H1 (cell line): ENCODE data around the gene PEX16. TPM values are rescaled to one million over a fixed set of nuclear protein-coding genes. Genes with fewer than 3 reads are reported as not detected.
A peak's percentile ranks its signal among the peaks of the same experiment; 100 is the strongest.

Source experiments
- CTCF ChIA-PET: fragments of 300-600 bp; sonication (Branson Sonifier 250); formaldehyde crosslinking; loops from one replicate; lab custom pipeline; 2021; ENCODE audit not compliant: partially characterized antibody; lab: Charles Lee
- POLR2A ChIA-PET: fragments of 300-600 bp; sonication (Branson Sonifier 250); formaldehyde crosslinking; loops from one replicate; lab custom pipeline; 2021; ENCODE audit warnings: inconsistent platforms; ENCODE audit not compliant: partially characterized antibody; lab: Charles Lee
- DNase-seq, 2 experiments: peaks; one replicate each; pipeline versions ENCODE4 v3.0.0 to v3.0.0-alpha.2; 2010 to 2022; ENCODE audit warnings: low spot score in 2 of 2, low read depth in 1 of 2, mixed read lengths in 1 of 2
- FAIRE-seq: peaks from 2 replicates; lab custom pipeline; 2011; peaks lifted over from hg19 to GRCh38; lab: Jason Lieb, UNC
- H2AFZ ChIP-seq: 2 replicates; pipeline ENCODE4 v1.8.1; 2012; ENCODE audit warnings: low read length, inconsistent platforms
- H2AK5ac ChIP-seq: 2 replicates; pipeline ENCODE4 v1.6.1; 2013; ENCODE audit warnings: low read depth, low read length
- H2BK120ac ChIP-seq: replicated peaks from 2 replicates; pipeline ENCODE3; 2013; ENCODE audit warnings: low read depth, low read length, inconsistent platforms
- H2BK12ac ChIP-seq: 2 replicates; pipeline ENCODE4 v1.6.1; 2013; ENCODE audit warnings: low read depth, low read length
- H2BK15ac ChIP-seq: 2 replicates; pipeline ENCODE4 v1.6.1; 2013; ENCODE audit warnings: low read length
- H2BK20ac ChIP-seq: 2 replicates; pipeline ENCODE4 v1.6.1; 2013; ENCODE audit warnings: low read length
- H2BK5ac ChIP-seq: 2 replicates; pipeline ENCODE4 v1.6.1; 2013; ENCODE audit warnings: low read depth, low read length
- H3K14ac ChIP-seq: 2 replicates; pipeline ENCODE4 v1.6.1; 2013; ENCODE audit warnings: inconsistent platforms; ENCODE audit not compliant: insufficient read length
- H3K18ac ChIP-seq: 2 replicates; pipeline ENCODE4 v1.6.1; 2013; ENCODE audit warnings: low read length; ENCODE audit errors: extremely low read depth
- H3K23ac ChIP-seq: 2 replicates; pipeline ENCODE4 v1.6.1; 2013; ENCODE audit warnings: inconsistent platforms; ENCODE audit not compliant: insufficient read length
- H3K23me2 ChIP-seq: 2 replicates; pipeline ENCODE4 v1.6.1; 2013; ENCODE audit warnings: low read depth, low read length
- H3K27ac ChIP-seq: 2 replicates; pipeline ENCODE4 v1.6.1; 2011; ENCODE audit warnings: low read depth, low read length, inconsistent platforms
- H3K27me3 ChIP-seq, 4 experiments: replicated peaks in 1 of 4; 1 replicate in 1 of 4; 2 replicates in 3 of 4; pipeline versions ENCODE4 v1.6.1 to v1.8.1; 2011 to 2013; ENCODE audit warnings: low read length in 3 of 4, mild to moderate bottlenecking in 3 of 4, inconsistent platforms in 2 of 4, mixed read lengths in 2 of 4, moderate library complexity in 1 of 4; ENCODE audit not compliant: control insufficient read depth in 3 of 4, insufficient read depth in 3 of 4; ENCODE audit errors: extremely low read depth in 1 of 4
- H3K36me3 ChIP-seq, 4 experiments: 2 replicates each; pipeline versions ENCODE4 v1.6.1 to v1.8.1; 2011 to 2013; ENCODE audit warnings: mild to moderate bottlenecking in 4 of 4, low read length in 3 of 4, moderate library complexity in 2 of 4, control low read depth in 1 of 4, inconsistent platforms in 1 of 4; ENCODE audit not compliant: insufficient read depth in 4 of 4, control insufficient read depth in 2 of 4
- H3K4ac ChIP-seq: replicated peaks from 2 replicates; pipeline ENCODE3; 2013; ENCODE audit warnings: low read length, low read depth, mixed read lengths, inconsistent platforms; ENCODE audit not compliant: insufficient read length
- H3K4me1 ChIP-seq, 4 experiments: replicated peaks in 1 of 4; 1 replicate in 1 of 4; 2 replicates in 3 of 4; pipeline versions ENCODE4 v1.6.1 to v1.8.1; 2011 to 2013; ENCODE audit warnings: low read length in 3 of 4, inconsistent platforms in 2 of 4, mixed read lengths in 1 of 4; ENCODE audit not compliant: insufficient read depth in 4 of 4, control insufficient read depth in 3 of 4
- H3K4me2 ChIP-seq, 2 experiments: 2 replicates each; pipeline versions ENCODE4 v1.6.1 to v1.8.1; 2011 to 2013; ENCODE audit warnings: low read depth in 2 of 2, low read length in 2 of 2, control low read depth in 1 of 2, inconsistent platforms in 1 of 2, mild to moderate bottlenecking in 1 of 2; ENCODE audit not compliant: insufficient read depth in 1 of 2
- H3K4me3 ChIP-seq, 4 experiments: fragments of 200-600, 300-600 bp in 1 of 4; sonication (generic), shearing (Covaris generic), sonication (Bioruptor Twin) in 1 of 4; 2 replicates each; pipeline versions ENCODE4 v1.5.1 to v1.8.1; 2011 to 2016; ENCODE audit warnings: low read length in 4 of 4, low read depth in 3 of 4, control low read depth in 2 of 4, inconsistent platforms in 2 of 4, mild to moderate bottlenecking in 2 of 4, mixed read lengths in 1 of 4, moderate library complexity in 1 of 4; ENCODE audit not compliant: insufficient read depth in 2 of 4; ENCODE audit errors: extremely low read depth in 1 of 4
- H3K56ac ChIP-seq: replicated peaks from 2 replicates; pipeline ENCODE3; 2013; ENCODE audit warnings: low read depth, mild to moderate bottlenecking, mixed read lengths, low read length, inconsistent platforms; ENCODE audit not compliant: insufficient read length
- H3K79me1 ChIP-seq: 2 replicates; pipeline ENCODE4 v1.6.1; 2013; ENCODE audit warnings: low read depth, low read length, control low read depth
- H3K79me2 ChIP-seq, 2 experiments: 2 replicates each; pipeline versions ENCODE4 v1.6.1 to v1.8.1; 2012 to 2013; ENCODE audit warnings: low read length in 2 of 2, mild to moderate bottlenecking in 2 of 2, inconsistent platforms in 1 of 2; ENCODE audit not compliant: insufficient read depth in 2 of 2, control insufficient read depth in 1 of 2
- H3K9ac ChIP-seq, 4 experiments: replicated peaks in 1 of 4; 1 replicate in 1 of 4; 2 replicates in 3 of 4; pipeline versions ENCODE4 v1.6.1 to v1.8.1; 2011 to 2013; ENCODE audit warnings: low read depth in 3 of 4, low read length in 3 of 4, control low read depth in 2 of 4, mild to moderate bottlenecking in 2 of 4, moderate library complexity in 2 of 4, inconsistent platforms in 1 of 4; ENCODE audit errors: extremely low read depth in 1 of 4
- H3K9me3 ChIP-seq, 2 experiments: 2 replicates each; pipeline versions ENCODE4 v1.6.1 to v1.8.1; 2012 to 2013; ENCODE audit warnings: mild to moderate bottlenecking in 2 of 2, moderate library complexity in 2 of 2, control low read depth in 1 of 2, inconsistent platforms in 1 of 2, low read depth in 1 of 2, low read length in 1 of 2, mixed read lengths in 1 of 2; ENCODE audit not compliant: insufficient read depth in 2 of 2
- H4K20me1 ChIP-seq, 2 experiments: replicated peaks in 1 of 2; 2 replicates each; pipeline versions ENCODE3 to v1.8.1; 2011 to 2013; ENCODE audit warnings: inconsistent platforms in 2 of 2, low read length in 2 of 2, mild to moderate bottlenecking in 1 of 2; ENCODE audit not compliant: insufficient read depth in 2 of 2, control insufficient read depth in 1 of 2
- H4K5ac ChIP-seq: 2 replicates; pipeline ENCODE4 v1.6.1; 2013; ENCODE audit warnings: low read length, low read depth, mixed read lengths, inconsistent platforms; ENCODE audit not compliant: insufficient read length
- H4K8ac ChIP-seq: 2 replicates; pipeline ENCODE4 v1.8.0; 2013; ENCODE audit warnings: mild to moderate bottlenecking, moderate library complexity, low read length, inconsistent platforms; ENCODE audit not compliant: insufficient read depth; ENCODE audit errors: extremely low read depth
- H4K91ac ChIP-seq: replicated peaks from 2 replicates; pipeline ENCODE3; 2013; ENCODE audit warnings: low read length, mixed read lengths, inconsistent platforms; ENCODE audit not compliant: insufficient read length
- BACH1 ChIP-seq: IDR thresholded peaks from 2 replicates; pipeline ENCODE4 v1.6.1; 2012; ENCODE audit warnings: low read length, improper control_type of control experiment
- BRCA1 ChIP-seq: IDR thresholded peaks from 2 replicates; pipeline ENCODE4 v1.6.1; 2012; ENCODE audit warnings: low read depth, low read length, improper control_type of control experiment
- CHD2 ChIP-seq: IDR thresholded peaks from 2 replicates; pipeline ENCODE4 v1.6.1; 2012; ENCODE audit warnings: low read length, improper control_type of control experiment
- CREB1 ChIP-seq: IDR thresholded peaks from 2 replicates; pipeline ENCODE4 v1.6.1; 2012; ENCODE audit warnings: inconsistent platforms
- EZH2 ChIP-seq: fragments of 200-600 bp; sonication (generic); IDR thresholded peaks from 2 replicates; pipeline ENCODE4 v1.7.1; 2012; ENCODE audit warnings: low read depth, mild to moderate bottlenecking, moderate library complexity, low read length, inconsistent platforms; ENCODE audit not compliant: severe bottlenecking
- KDM4A ChIP-seq: IDR thresholded peaks from one replicate; pipeline ENCODE4 v1.7.1; 2012; ENCODE audit warnings: low read depth, mild to moderate bottlenecking, moderate library complexity, low read length, inconsistent platforms; ENCODE audit not compliant: severe bottlenecking
- POLR2AphosphoS5 ChIP-seq: IDR thresholded peaks from 2 replicates; pipeline ENCODE4 v1.6.1; 2011; ENCODE audit warnings: low read depth, low read length
- RFX5 ChIP-seq: IDR thresholded peaks from 2 replicates; pipeline ENCODE4 v1.6.1; 2011; ENCODE audit warnings: low read depth, low read length, improper control_type of control experiment, borderline replicate concordance
- SP2 ChIP-seq: IDR thresholded peaks from 2 replicates; pipeline ENCODE4 v1.6.1; 2012; ENCODE audit warnings: mild to moderate bottlenecking, low read length, inconsistent platforms
- USF2 ChIP-seq: IDR thresholded peaks from 2 replicates; pipeline ENCODE4 v1.6.1; 2011; ENCODE audit warnings: low read length, improper control_type of control experiment
- WGBS, 2 experiments: shearing (Covaris generic) in 1 of 2; methylation state at CpG; one replicate each; pipeline versions ENCODE4 v1.1.6 to v1.1.7; 2013 to 2015; ENCODE audit warnings: low lambda C conversion rate in 2 of 2, mixed read lengths in 2 of 2, inconsistent platforms in 1 of 2, low coverage in 1 of 2, missing lambda C conversion rate in 1 of 2; ENCODE audit not compliant: insufficient replicate concordance in 2 of 2, insufficient coverage in 1 of 2, insufficient read length in 1 of 2; ENCODE audit errors: extremely low coverage in 1 of 2, missing lambda C conversion rate in 1 of 2; 5-methylcytosine and 5-hydroxymethylcytosine counted together
- polyA plus RNA-seq, 7 experiments: library from polyadenylated mRNA; depleted of rRNA in 3 of 7; stranded (reverse) in 5 of 7; unstranded in 2 of 7; fragments of >200 nt in 5 of 7; fragments of 200-250 nt in 2 of 7; gene quantifications; 1 replicate in 5 of 7; 2 replicates in 1 of 7; 4 replicates in 1 of 7; pipeline versions ENCODE4 v1.2.1 to v1.2.3, GENCODE V29; 2011 to 2013; ENCODE audit warnings: missing spikeins in 2 of 7, mixed read lengths in 2 of 7
- total RNA-seq: library from RNA; stranded (reverse); fragmentation: NEBNext Ultra II Directional; extraction: Animal tissue kit (Norgen Biotek cat#: 25700); gene quantifications from 2 replicates; pipeline ENCODE4 v1.2.1, GENCODE V29; 2021
- TF ChIP-seq, protein P1 (sequence below): IDR thresholded peaks from 2 replicates; pipeline ENCODE4 v1.6.1; 2011; ENCODE audit warnings: low read depth, mild to moderate bottlenecking, low read length; ENCODE audit not compliant: insufficient read depth
- TF ChIP-seq, protein P2 (sequence below): IDR thresholded peaks from 2 replicates; pipeline ENCODE4 v1.6.1; 2012; ENCODE audit warnings: inconsistent platforms

The PEX16 gene
- total and polyA plus RNA-seq, 2 of the 8 experiments (the other 6 are each of a cell fraction or from before 2014, with no cell fraction given), result 29.2 to 36.0 TPM

- Histone ChIP-seq H4K8ac (no peak overlapping the region), H3K56ac (no peak overlapping the region), H2BK12ac (no peak overlapping the region), H3K4me2 (no peak overlapping the region), H3K27me3 (no peaks in the 10 kb centered on the region), H3K23me2 (no peaks in the 10 kb centered on the region), H2AK5ac (no peak overlapping the region), H3K9me3 (no peaks in the 10 kb centered on the region), H3K79me2 (no peaks in the 10 kb centered on the region; a peak in 1 of 4 replicates), H3K4ac (no peak overlapping the region), H3K79me1 (no peaks in the 10 kb centered on the region; the same call in 1 of the 2 replicates), H2BK120ac (no peak overlapping the region), H2BK5ac (peak overlapping the region; percentile 66; the same call in 1 of the 2 replicates), H2BK15ac (0 out of 2 replicates have a peak overlapping the region, but pooled peaks have one; percentile 61), H3K14ac (no peak overlapping the region), H2AFZ (no peak overlapping the region), H3K36me3 (no peaks in the 10 kb centered on the region), H3K9ac (0 out of 7 replicates have a peak overlapping the region, but pooled peaks of 1 of the 4 experiments have one; percentile 12), H2BK20ac (no peak overlapping the region), H4K20me1 (peaks cover 0 to 9% of the 10 kb centered on the region in 2 experiments), H3K4me3 (no peak overlapping the region), H3K4me1 (peaks cover 0 to 18% (median 15%) of the 10 kb centered on the region in 4 experiments; a peak in 6 of 7 replicates), H4K91ac (no peak overlapping the region), H3K18ac (peak overlapping the region; percentile 19; the same call in 1 of the 2 replicates), H3K23ac (no peak overlapping the region), H3K27ac (0 out of 2 replicates have a peak overlapping the region, but pooled peaks have one; percentile 34), H4K5ac (no peak overlapping the region)
- ChIA-PET POLR2A (interaction anchor here (0.8 to 1.2 kb wide), 2 partner anchors 8 to 10 kb away, joined by 3 read pairs; no protein-coding TSS in a partner anchor), CTCF (interaction anchor here (0.8 to 7.7 kb wide), 8 partner anchors 9 to 114 kb away, joined by 3 to 69 read pairs (median 4); partner anchors contain the start of gene CRY2)
- no peak for FAIRE-seq
- no peak for DNase-seq
- 80% methylated on average over 5 of the region's 5 CpGs; no CpG with 5 or more reads in 1 of the 2 experiments for WGBS, 2 experiments
- TF ChIP-seq, protein P1, sequence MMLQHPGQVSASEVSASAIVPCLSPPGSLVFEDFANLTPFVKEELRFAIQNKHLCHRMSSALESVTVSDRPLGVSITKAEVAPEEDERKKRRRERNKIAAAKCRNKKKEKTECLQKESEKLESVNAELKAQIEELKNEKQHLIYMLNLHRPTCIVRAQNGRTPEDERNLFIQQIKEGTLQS, result no peak
- no peak for TF ChIP-seq POLR2AphosphoS5
- no peak for TF ChIP-seq RFX5
- TF ChIP-seq EZH2, result no peak
- no peak for TF ChIP-seq CHD2
- no peak for TF ChIP-seq BRCA1
- TF ChIP-seq BACH1, result no peak
- no peak for TF ChIP-seq CREB1
- TF ChIP-seq USF2, result no peak
- TF ChIP-seq, protein P2, sequence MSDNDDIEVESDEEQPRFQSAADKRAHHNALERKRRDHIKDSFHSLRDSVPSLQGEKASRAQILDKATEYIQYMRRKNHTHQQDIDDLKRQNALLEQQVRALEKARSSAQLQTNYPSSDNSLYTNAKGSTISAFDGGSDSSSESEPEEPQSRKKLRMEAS, result no peak
- no peak for TF ChIP-seq SP2
- TF ChIP-seq KDM4A, result no peak
These were observed 24.8 kb downstream of the PEX16 start for GRCh38 chr11:45892856-45893255.
